GM18505 (cell line): Measurements from ENCODE around the gene SST.

Experiments
- ATAC-seq: cut with Tn5 transposase; IDR thresholded peaks from one replicate; pipeline ENCODE4 v1.9.1; 2021; ENCODE audit not compliant: unreplicated experiment
- POLR2A ChIP-seq: IDR thresholded peaks from 4 replicates; pipeline ENCODE4 v1.6.1; 2011; ENCODE audit warnings: borderline replicate concordance; ENCODE audit not compliant: insufficient read depth, insufficient read length; ENCODE audit errors: extremely low read depth

The SST gene

DNA sequence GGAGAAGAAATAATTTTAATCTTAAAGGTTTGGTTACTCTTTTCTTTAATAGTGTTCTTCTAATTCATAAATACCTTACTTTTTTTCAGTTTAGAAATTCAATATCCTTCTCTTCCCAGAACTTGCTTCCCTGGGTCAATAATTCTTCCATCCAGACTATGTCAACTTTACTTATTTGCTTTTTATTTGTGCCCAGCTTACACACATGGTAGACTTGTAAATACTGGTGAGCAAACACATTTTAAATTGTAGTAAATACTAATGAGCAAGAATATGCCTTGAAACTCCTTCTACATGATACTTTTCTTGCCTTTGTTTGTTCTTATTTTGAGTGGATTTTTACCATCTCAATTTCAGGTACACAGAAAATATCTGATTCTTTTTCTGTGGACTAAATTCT, 33.7 kb downstream of the SST start:
- no peak for TF ChIP-seq POLR2A
- ATAC-seq, result no peak

DNA sequence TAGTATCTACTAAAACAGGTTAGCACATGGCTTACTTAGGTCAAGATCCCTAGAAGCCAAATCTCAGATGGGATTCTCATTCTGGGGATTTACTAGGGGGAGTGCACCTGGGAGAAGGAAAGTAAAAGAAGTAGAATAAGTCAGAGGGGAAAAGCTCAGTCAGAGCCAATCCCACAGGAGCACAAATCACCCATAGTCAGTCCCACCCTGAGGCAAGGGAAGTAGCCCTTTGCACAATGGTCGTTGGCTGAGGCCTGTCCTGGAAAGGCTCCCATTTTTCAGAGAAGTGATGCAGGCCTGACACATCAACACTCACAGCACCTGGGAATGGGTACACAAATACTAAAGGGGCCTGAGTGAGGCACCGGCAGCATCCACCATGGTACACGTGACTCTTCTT, 39.8 kb downstream of the SST start:
- no peak for ATAC-seq

DNA sequence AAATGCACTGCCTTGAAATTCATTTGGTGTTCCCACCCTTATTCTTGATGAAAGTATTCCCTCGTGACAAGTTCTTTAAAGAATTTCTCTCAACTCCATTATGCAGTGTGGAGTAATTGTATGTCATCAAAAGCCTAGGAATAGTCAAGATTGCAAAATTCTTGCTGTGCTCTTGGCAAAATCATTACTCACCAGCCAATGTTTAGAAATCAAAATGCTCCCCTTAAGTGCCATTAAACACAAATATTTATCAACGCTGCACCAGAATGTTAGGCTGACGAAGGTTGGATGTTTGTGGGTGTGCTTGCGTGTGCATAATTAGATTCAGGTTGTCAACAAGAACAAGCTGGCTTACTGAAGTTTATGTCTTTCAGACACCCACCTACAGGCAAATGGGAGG, 40.5 kb downstream of the SST start:
- no peak for ATAC-seq
- no peak for TF ChIP-seq POLR2A

More for the DNA sequence above, 39.8 kb downstream of the SST start:
- TF ChIP-seq POLR2A, result no peak

DNA sequence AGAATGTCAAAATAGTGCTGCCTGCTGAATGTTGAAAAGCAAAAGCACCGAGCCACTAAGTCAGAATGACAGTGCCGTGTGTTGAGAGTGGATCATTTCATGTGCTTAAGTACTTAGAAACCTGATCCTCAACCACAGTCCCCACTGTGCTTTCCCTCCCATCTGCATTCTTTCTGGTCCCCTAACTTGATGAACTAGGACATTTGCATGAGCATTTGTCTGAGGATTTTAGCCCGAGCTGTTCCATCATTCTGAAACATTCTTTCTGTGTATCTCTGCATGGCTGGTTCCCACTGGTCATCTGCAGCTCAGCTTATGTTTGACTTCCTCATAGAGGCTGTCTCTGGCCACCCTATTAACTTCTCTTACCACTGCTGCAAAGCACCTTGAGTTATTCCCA, 42.0 kb downstream of the SST start:
- ATAC-seq, result no peak
- no peak for TF ChIP-seq POLR2A

GRCh38 chr3:187626581-187626980, 43.6 kb downstream of the SST start:
- ATAC-seq, result no peak
- TF ChIP-seq POLR2A, result no peak

DNA sequence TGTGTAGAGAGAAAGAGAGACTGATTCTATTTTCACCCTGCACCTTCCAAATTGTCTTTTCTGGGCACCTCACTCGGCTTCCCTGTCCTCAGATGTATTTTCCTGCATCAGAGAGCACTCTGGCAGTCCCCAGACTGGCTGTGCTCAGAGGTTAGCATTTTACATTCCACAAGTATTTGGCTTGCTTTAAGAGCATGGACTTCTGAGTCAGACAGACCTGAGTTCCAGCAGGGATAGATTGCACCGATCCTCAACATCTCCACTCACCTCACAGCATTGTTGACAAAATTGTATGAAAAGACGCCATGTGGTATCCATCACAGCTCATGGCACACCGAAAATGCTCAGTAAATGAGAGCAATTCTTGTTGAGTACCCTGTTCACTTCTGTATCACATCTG, 45.6 kb downstream of the SST start:
- ATAC-seq, result no peak
- TF ChIP-seq POLR2A, result no peak

DNA sequence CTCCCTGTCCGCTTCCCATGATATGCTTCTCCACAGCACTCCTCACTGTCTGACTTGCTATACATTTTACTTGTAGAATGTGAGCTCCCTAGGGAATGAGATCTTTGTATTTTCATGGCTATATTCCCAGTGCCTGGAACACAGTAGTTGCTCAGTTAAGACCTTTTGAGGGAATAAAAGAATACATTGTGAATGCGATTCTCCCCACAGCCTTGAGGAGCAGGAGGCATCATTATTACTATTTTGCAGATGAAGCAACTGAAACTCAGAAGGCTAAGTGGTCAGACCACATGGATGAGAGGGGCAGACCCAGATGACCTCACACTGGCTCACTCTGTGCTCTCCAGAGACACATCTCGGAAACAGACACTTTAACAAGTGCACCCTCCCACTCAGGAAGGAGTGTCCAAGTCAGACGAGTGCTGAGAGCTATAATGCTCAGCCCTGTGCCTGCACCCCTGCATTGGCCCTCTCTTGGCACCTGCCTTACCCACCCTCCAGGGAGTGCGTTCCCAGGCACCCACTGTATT, 46.8 kb downstream of the SST start:
- no peak for ATAC-seq
- no peak for TF ChIP-seq POLR2A

GRCh38 chr3:187621881-187622280, 48.3 kb downstream of the SST start:
- TF ChIP-seq POLR2A, result no peak
- no peak for ATAC-seq

- ATAC-seq, result no peak
- TF ChIP-seq POLR2A, result no peak
Observed at GRCh38 chr3:187619461-187619860, 50.7 kb downstream of the SST start.
